ENCODE results near the gene NLN.
A peak's percentile ranks its signal among the peaks of the same experiment; 100 is the strongest.
"Not testable (repeated sequence)": the region's sequence is repeated elsewhere in the genome, so short reads cannot be mapped to it uniquely, and the experiment has no call there.

The NLN gene

GRCh38 chr5:65732046-65732445 is 10.0 kb downstream of the NLN start:
- not testable (repeated sequence) for DNase-seq (ENCODE audit: low spot score)

GRCh38 chr5:65734196-65734775 is 12.3 kb downstream of the NLN start:
- DNase-seq (ENCODE audit: low spot score): not testable (repeated sequence)

- no peak for DNase-seq (ENCODE audit: low spot score)
Observed at GRCh38 chr5:65734921-65735320, 12.9 kb downstream of the NLN start.

GRCh38 chr5:65736011-65736410 is 14.0 kb downstream of the NLN start:
- no peak for DNase-seq (ENCODE audit: low spot score)

GRCh38 chr5:65737842-65738241 is 15.8 kb downstream of the NLN start:
- DNase-seq (ENCODE audit: low spot score): no peak

GRCh38 chr5:65738305-65738704 is 16.3 kb downstream of the NLN start:
- no peak for DNase-seq (ENCODE audit: low spot score)

- no peak for DNase-seq (ENCODE audit: low spot score)
Observed at GRCh38 chr5:65739162-65739561, 17.2 kb downstream of the NLN start.

GRCh38 chr5:65742565-65743231 is 20.7 kb downstream of the NLN start:
- DNase-seq (ENCODE audit: low spot score): peak; percentile 48

GRCh38 chr5:65749221-65749844 is 27.3 kb downstream of the NLN start:
- no peak for DNase-seq (ENCODE audit: low spot score)

- DNase-seq (ENCODE audit: low spot score): no peak
Observed at GRCh38 chr5:65749956-65750355, 28.0 kb downstream of the NLN start.

- DNase-seq (ENCODE audit: low spot score): no peak
Observed at GRCh38 chr5:65750938-65751337, 28.9 kb downstream of the NLN start.

- DNase-seq (ENCODE audit: low spot score): no peak
Observed at GRCh38 chr5:65753189-65753588, 31.2 kb downstream of the NLN start.

GRCh38 chr5:65758546-65759144 is 36.6 kb downstream of the NLN start:
- no peak for DNase-seq (ENCODE audit: low spot score)

- peak; percentile 71 for DNase-seq (ENCODE audit: low spot score)
Observed at GRCh38 chr5:65760504-65761275, 38.7 kb downstream of the NLN start.

- no peak for DNase-seq (ENCODE audit: low spot score)
Observed at GRCh38 chr5:65762234-65762633, 40.2 kb downstream of the NLN start.

- DNase-seq (ENCODE audit: low spot score): no peak
Observed at GRCh38 chr5:65765582-65765981, 43.6 kb downstream of the NLN start.

GRCh38 chr5:65766175-65766574 is 44.2 kb downstream of the NLN start:
- no peak for DNase-seq (ENCODE audit: low spot score)

GRCh38 chr5:65766781-65767180 is 44.8 kb downstream of the NLN start:
- no peak for DNase-seq (ENCODE audit: low spot score)

- no peak for DNase-seq (ENCODE audit: low spot score)
Observed at GRCh38 chr5:65767565-65767964, 45.6 kb downstream of the NLN start.

- DNase-seq (ENCODE audit: low spot score): no peak
Observed at GRCh38 chr5:65768723-65769346, 46.8 kb downstream of the NLN start.

- no peak for DNase-seq (ENCODE audit: low spot score)
Observed at GRCh38 chr5:65769539-65769938, 47.5 kb downstream of the NLN start.

GRCh38 chr5:65771266-65771665 is 49.3 kb downstream of the NLN start:
- DNase-seq (ENCODE audit: low spot score): no peak

Measured in CD4-positive, alpha-beta T cell treated with Interleukin-2 at 100 ng/mL for 4 hours (primary cell).